Calu3 (cell line): ENCODE measurements around the gene TNFAIP8. TPM values are rescaled to one million over a fixed set of nuclear protein-coding genes. Genes with fewer than 3 reads are reported as not detected.

Experiments
- BruUV-seq: library from RNA; stranded (reverse); fragments of 400-500 nt; replicated peaks from 2 replicates; lab custom pipeline; 2021; lab: Mats Ljungman, UMichigan
- CTCF ChIA-PET: fragments of 300-600 bp; sonication (Branson Sonifier 250); formaldehyde crosslinking; loops from one replicate; lab custom pipeline; 2022; ENCODE audit warnings: antibody characterized with exemption; lab: Charles Lee
- DNase-seq: peaks from one replicate; pipeline ENCODE4 v3.0.0; 2022
- H3K27ac Mint-ChIP-seq: one replicate; pipeline ENCODE4 v1.8.0; 2022; ENCODE audit warnings: mixed read lengths; ENCODE audit not compliant: unreplicated experiment
- H3K27me3 Mint-ChIP-seq: one replicate; pipeline ENCODE4 v1.8.0; 2022; ENCODE audit warnings: mixed read lengths; ENCODE audit not compliant: unreplicated experiment
- H3K36me3 Mint-ChIP-seq: one replicate; pipeline ENCODE4 v1.8.0; 2022; ENCODE audit warnings: mild to moderate bottlenecking, moderate library complexity, mixed read lengths; ENCODE audit not compliant: insufficient read depth, unreplicated experiment
- H3K4me1 Mint-ChIP-seq: one replicate; pipeline ENCODE4 v1.8.0; 2022; ENCODE audit warnings: mild to moderate bottlenecking, low read depth, mixed read lengths; ENCODE audit not compliant: unreplicated experiment
- H3K4me3 Mint-ChIP-seq: one replicate; pipeline ENCODE4 v1.8.0; 2022; ENCODE audit warnings: mild to moderate bottlenecking, low read depth, moderate library complexity, mixed read lengths; ENCODE audit not compliant: unreplicated experiment
- H3K9me3 Mint-ChIP-seq: one replicate; pipeline ENCODE4 v1.8.0; 2022; ENCODE audit warnings: low read depth, mixed read lengths; ENCODE audit not compliant: unreplicated experiment
- intact Hi-C: fragments of 100-400 bp; cut with micrococcal nuclease; formaldehyde crosslinking; loops from one replicate; pipeline ENCODE4 v1.10.0; 2022; ENCODE audit not compliant: unreplicated experiment
- total RNA-seq: library from RNA; stranded (reverse); gene quantifications from 2 replicates; pipeline ENCODE4 v1.2.3, GENCODE V29; 2022
- TF ChIP-seq, protein P1 (sequence below): fragments of 200-600 bp; IDR thresholded peaks from one replicate; pipeline ENCODE4 v1.8.0; 2022; ENCODE audit warnings: antibody characterized with exemption; ENCODE audit not compliant: unreplicated experiment

Gene TNFAIP8
- total RNA-seq, 1 experiment from 2014 or later = 30.6 TPM

DNA sequence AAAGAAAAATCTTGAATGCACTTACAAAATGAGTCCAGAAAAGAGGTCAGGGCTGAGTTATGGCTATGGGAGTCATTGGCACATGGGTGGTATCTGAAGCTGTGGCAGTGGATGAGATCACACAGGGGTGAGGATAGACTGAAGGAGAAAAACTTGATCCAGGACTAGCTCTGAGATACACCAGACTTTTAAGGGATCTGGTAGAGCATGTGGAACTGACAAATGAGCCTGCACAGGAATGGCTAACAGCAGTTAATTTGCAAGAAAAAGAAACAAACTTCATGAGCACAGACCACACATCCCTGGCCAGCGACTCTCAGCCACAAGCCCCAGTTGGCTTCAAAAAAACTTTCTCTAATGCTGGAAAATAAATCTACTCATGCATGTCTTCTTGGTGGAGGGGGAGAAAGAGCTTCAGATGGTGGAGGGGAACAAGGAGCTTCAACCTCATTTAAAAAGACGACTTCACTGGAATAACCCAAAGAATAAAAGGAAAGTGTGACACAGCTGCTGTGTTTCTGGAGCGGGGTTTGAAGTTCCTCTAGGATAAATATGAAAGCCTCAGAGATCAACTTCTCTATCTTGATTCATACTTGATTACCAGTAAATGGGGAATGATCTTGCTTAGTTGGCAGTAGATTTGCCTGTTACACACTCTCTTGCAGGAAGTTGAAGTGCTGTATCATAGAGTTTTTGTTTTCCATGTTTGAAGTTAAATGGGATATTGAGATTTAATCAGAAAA, 33.6 kb downstream of the TNFAIP8 start:
- H3K27me3 Mint-ChIP-seq = no peaks in the 10 kb centered on the region
- H3K9me3 Mint-ChIP-seq = no peaks in the 10 kb centered on the region
- no peak for DNase-seq
- H3K4me1 Mint-ChIP-seq = peaks cover 17% of the 10 kb centered on the region
- H3K27ac Mint-ChIP-seq = no peak overlapping the region
- TF ChIP-seq, protein P1, sequence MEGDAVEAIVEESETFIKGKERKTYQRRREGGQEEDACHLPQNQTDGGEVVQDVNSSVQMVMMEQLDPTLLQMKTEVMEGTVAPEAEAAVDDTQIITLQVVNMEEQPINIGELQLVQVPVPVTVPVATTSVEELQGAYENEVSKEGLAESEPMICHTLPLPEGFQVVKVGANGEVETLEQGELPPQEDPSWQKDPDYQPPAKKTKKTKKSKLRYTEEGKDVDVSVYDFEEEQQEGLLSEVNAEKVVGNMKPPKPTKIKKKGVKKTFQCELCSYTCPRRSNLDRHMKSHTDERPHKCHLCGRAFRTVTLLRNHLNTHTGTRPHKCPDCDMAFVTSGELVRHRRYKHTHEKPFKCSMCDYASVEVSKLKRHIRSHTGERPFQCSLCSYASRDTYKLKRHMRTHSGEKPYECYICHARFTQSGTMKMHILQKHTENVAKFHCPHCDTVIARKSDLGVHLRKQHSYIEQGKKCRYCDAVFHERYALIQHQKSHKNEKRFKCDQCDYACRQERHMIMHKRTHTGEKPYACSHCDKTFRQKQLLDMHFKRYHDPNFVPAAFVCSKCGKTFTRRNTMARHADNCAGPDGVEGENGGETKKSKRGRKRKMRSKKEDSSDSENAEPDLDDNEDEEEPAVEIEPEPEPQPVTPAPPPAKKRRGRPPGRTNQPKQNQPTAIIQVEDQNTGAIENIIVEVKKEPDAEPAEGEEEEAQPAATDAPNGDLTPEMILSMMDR = no peak
- BruUV-seq = no TSS peak
- no peaks in the 10 kb centered on the region for H3K36me3 Mint-ChIP-seq
- H3K4me3 Mint-ChIP-seq = no peak overlapping the region
- CTCF ChIA-PET = interaction anchor here (0.8 to 1.1 kb wide), 2 partner anchors 10 to 29 kb away, joined by 3 to 4 read pairs; no protein-coding TSS in a partner anchor
- intact Hi-C loops = no loop called here

- Mint-ChIP-seq H3K36me3 (peaks cover 8% of the 10 kb centered on the region), H3K9me3 (no peaks in the 10 kb centered on the region), H3K27me3 (no peaks in the 10 kb centered on the region), H3K27ac (no peak overlapping the region), H3K4me3 (no peak overlapping the region), H3K4me1 (peaks cover 25% of the 10 kb centered on the region)
- intact Hi-C loops = no loop called here
- no peak for DNase-seq
- CTCF ChIA-PET = interaction anchor here (1.1 kb wide), 1 partner anchor 30 kb away, joined by 4 read pairs; no protein-coding TSS in a partner anchor
- TF ChIP-seq, protein P1 = no peak
- no TSS peak for BruUV-seq
These were observed 34.6 kb downstream of the TNFAIP8 start for GRCh38 chr5:119390404-119390803.

DNA sequence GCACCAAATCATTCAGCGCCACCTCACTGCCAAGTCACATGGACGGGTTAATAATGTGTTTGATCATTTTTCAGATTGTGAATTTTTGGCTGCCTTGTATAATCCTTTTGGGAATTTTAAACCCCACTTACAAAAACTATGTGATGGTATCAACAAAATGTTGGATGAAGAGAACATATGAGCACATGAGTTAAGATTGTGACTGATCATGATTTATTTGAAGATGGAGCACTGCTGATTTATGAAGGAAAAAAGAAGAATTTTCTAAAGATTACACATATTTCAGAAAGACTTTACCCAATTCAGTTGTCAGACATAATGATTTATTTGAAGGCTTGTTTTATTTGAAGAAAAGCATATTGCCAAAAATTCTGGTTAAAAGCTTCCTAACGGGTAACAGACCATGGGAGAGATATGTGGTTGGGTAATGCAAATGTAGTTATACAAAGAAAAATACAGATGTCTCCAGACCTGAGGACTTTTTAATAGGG, 37.4 kb downstream of the TNFAIP8 start:
- intact Hi-C loops = no loop called here
- Mint-ChIP-seq H3K4me1 (peaks cover 19% of the 10 kb centered on the region), H3K27me3 (no peaks in the 10 kb centered on the region), H3K27ac (no peak overlapping the region), H3K36me3 (peaks cover 10% of the 10 kb centered on the region), H3K9me3 (no peaks in the 10 kb centered on the region), H3K4me3 (no peak overlapping the region)
- no peak for DNase-seq
- CTCF ChIA-PET = no interaction called here
- TSS peak; percentile 35 for BruUV-seq
- TF ChIP-seq, protein P1 = no peak

- H3K27me3 Mint-ChIP-seq = no peaks in the 10 kb centered on the region
- TF ChIP-seq, protein P1 = no peak
- H3K36me3 Mint-ChIP-seq = peaks cover 10% of the 10 kb centered on the region
- no peaks in the 10 kb centered on the region for H3K9me3 Mint-ChIP-seq
- no peak for DNase-seq
- H3K4me3 Mint-ChIP-seq = no peak overlapping the region
- CTCF ChIA-PET = no interaction called here
- no peak overlapping the region for H3K27ac Mint-ChIP-seq
- BruUV-seq = no TSS peak
- peaks cover 20% of the 10 kb centered on the region for H3K4me1 Mint-ChIP-seq
- intact Hi-C loops = no loop called here
These were observed 37.9 kb downstream of the TNFAIP8 start for GRCh38 chr5:119393746-119394145.
